BJ (cell line): ENCODE results near the gene STIL. TPM values are rescaled to one million over a fixed set of nuclear protein-coding genes. Genes with fewer than 3 reads are reported as not detected.

Source experiments
- CTCF ChIA-PET: fragments of 350-600 bp; formaldehyde crosslinking; extraction: SDS; loops from one replicate; lab custom pipeline; 2021; ENCODE audit warnings: antibody characterized with exemption, inconsistent platforms; lab: Yijun Ruan, JAX
- POLR2A ChIA-PET: fragments of 300-600 bp; sonication (Branson Sonifier 250); formaldehyde crosslinking; extraction: SDS; loops from one replicate; lab custom pipeline; 2021; ENCODE audit warnings: antibody characterized with exemption; lab: Charles Lee
- DNase-seq: peaks from one replicate; pipeline ENCODE4 v3.0.0-alpha.2; 2011; ENCODE audit warnings: low read depth
- H3K27me3 ChIP-seq: 2 replicates; pipeline ENCODE4 v1.6.0; 2011; ENCODE audit warnings: low read length; ENCODE audit not compliant: control insufficient read depth, insufficient read depth
- H3K36me3 ChIP-seq: 2 replicates; pipeline ENCODE4 v1.5.1; 2011; ENCODE audit warnings: low read length; ENCODE audit not compliant: control insufficient read depth, insufficient read depth
- H3K4me3 ChIP-seq: 2 replicates; pipeline ENCODE4 v1.5.1; 2011; ENCODE audit warnings: low read depth, mild to moderate bottlenecking, control low read depth, low read length
- polyA plus RNA-seq: library from polyadenylated mRNA; depleted of rRNA; stranded (reverse); fragments of >200 nt; gene quantifications from 2 replicates; pipeline ENCODE4 v1.2.3, GENCODE V29; 2011
- TF ChIP-seq, protein P1 (sequence below): IDR thresholded peaks from 2 replicates; pipeline ENCODE4 v1.5.1; 2011; ENCODE audit warnings: low read depth, mild to moderate bottlenecking, control low read depth, inconsistent platforms, low read length, moderate library complexity; ENCODE audit not compliant: insufficient read depth

STIL gene
- polyA plus RNA-seq, 1 experiment = 6.3 TPM

DNA sequence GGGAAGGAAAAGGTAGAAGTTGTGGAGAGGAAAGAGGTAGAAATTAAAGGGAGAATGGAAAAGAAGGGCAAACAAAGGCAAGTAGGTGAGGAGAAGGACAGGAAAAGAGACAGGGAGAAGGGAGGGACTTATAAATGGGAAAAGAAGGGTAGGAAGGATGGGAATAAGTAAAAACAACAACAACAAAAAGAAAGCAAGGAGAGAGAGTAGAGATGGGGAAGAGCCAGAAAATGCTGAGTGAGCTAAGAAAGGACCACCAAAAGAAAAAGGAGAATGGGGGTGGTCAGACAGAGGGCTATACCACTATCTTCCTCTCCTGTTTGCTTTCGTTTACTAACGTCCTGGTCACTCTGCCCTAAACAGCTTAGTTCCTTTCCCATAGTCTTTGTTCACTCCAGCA is 17.9 kb upstream of the STIL start:
- ChIA-PET CTCF (interaction anchor here (1.9 to 2.4 kb wide), 2 partner anchors 13 to 139 kb away, joined by 7 read pairs; no protein-coding TSS in a partner anchor), POLR2A (no interaction called here)
- DNase-seq = no peak
- H3K27me3 ChIP-seq = no peaks in the 10 kb centered on the region
- no peak overlapping the region for H3K4me3 ChIP-seq
- TF ChIP-seq, protein P1, sequence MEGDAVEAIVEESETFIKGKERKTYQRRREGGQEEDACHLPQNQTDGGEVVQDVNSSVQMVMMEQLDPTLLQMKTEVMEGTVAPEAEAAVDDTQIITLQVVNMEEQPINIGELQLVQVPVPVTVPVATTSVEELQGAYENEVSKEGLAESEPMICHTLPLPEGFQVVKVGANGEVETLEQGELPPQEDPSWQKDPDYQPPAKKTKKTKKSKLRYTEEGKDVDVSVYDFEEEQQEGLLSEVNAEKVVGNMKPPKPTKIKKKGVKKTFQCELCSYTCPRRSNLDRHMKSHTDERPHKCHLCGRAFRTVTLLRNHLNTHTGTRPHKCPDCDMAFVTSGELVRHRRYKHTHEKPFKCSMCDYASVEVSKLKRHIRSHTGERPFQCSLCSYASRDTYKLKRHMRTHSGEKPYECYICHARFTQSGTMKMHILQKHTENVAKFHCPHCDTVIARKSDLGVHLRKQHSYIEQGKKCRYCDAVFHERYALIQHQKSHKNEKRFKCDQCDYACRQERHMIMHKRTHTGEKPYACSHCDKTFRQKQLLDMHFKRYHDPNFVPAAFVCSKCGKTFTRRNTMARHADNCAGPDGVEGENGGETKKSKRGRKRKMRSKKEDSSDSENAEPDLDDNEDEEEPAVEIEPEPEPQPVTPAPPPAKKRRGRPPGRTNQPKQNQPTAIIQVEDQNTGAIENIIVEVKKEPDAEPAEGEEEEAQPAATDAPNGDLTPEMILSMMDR = no peak
- H3K36me3 ChIP-seq = no peaks in the 10 kb centered on the region

DNA sequence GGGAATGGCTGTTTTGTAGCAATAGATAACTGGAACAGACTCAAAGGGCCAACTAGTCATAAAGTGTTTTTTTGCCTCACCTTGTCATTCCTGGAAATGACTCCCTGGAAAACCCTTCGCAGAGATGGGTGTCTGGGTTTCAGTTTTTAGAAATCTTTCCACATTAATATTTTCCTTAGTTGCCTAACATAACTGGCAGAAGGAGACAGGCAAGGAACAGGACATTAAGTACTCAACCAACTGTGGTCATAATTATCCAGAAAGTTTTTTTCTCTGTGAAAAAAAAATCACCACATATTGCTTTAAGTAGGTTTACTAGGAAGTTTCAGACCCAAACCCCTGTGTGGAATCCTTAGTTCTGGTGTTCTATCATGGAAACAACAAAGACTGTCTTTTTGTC is 16.3 kb upstream of the STIL start:
- TF ChIP-seq, protein P1 = no peak
- ChIA-PET CTCF (interaction anchor here (1.9 to 2.4 kb wide), 2 partner anchors 12 to 137 kb away, joined by 7 read pairs; no protein-coding TSS in a partner anchor), POLR2A (no interaction called here)
- Histone ChIP-seq H3K4me3 (no peak overlapping the region), H3K36me3 (no peaks in the 10 kb centered on the region), H3K27me3 (no peaks in the 10 kb centered on the region)
- no peak for DNase-seq

DNA sequence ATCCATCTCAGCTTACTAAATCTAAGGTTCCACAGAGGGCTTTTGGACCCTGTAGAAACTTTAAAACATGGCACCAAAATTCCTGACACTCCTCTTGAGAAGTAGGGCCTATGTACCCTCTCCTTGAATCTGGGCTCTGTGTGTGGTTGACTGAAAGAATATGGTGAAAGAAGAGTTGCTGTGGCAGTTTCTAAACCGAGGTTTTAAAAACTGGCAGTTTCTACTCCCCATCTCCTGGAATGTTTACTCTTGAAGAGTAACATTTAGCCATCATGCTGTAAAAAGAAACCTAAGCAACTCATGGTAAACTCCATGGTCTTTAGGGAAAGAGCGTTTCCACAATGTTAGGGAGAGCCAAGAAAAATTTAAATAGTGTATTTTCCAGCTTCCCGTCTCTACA is 15.0 kb upstream of the STIL start:
- CTCF ChIA-PET = interaction anchor here (1.2 kb wide), 1 partner anchor 96 kb away, joined by 3 read pairs; no protein-coding TSS in a partner anchor

DNA sequence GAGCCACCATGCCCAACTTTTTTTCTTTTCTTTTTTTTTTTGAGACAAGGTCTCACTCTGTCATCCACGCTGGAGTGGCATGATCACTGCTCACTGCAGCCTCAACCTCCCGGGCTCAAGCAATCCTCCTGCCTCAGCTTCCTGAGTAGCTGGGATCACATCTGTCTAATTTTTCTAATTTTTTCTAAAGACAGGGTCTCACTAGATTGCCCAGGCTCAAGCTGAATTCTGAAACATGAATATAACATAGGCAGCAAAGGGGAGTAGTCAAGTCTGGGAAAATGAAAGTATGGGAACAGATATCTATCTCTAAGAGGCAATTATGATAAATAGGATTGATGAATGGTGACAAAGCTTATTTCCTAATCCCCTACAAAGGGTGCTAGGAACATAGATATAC is 12.3 kb upstream of the STIL start:
- no peaks in the 10 kb centered on the region for H3K36me3 ChIP-seq
- no peaks in the 10 kb centered on the region for H3K27me3 ChIP-seq
- no peak for DNase-seq
- POLR2A ChIA-PET = no interaction called here
- no peak overlapping the region for H3K4me3 ChIP-seq
- TF ChIP-seq, protein P1 = no peak
- CTCF ChIA-PET = interaction anchor here (1.0 to 1.1 kb wide), 2 partner anchors 47 to 106 kb away, joined by 3 read pairs; no protein-coding TSS in a partner anchor

More for the DNA sequence above, 15.0 kb upstream of the STIL start:
- DNase-seq = no peak
- H3K27me3 ChIP-seq = no peaks in the 10 kb centered on the region
- POLR2A ChIA-PET = no interaction called here
- TF ChIP-seq, protein P1 = no peak
- H3K36me3 ChIP-seq = no peaks in the 10 kb centered on the region
- H3K4me3 ChIP-seq = no peak overlapping the region

DNA sequence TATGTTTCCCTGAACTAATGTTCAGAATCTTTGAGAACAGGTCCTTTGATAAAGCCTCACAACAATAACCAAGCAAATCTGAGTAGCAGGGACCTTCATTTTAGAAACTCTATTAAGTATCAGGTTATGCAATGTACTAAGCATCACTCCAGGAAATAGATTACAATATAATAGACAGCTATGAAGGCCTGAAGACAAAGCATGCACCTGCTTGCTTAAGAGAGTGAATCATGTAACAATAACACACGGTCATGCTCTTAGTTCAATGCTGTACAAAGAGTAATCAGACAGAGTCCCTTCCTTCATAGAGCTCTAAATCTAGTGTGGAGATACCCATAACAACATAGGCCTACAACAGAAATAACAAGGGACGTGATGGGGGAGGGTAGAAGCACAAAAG is 11.6 kb upstream of the STIL start:
- H3K4me3 ChIP-seq = no peak overlapping the region
- H3K36me3 ChIP-seq = no peaks in the 10 kb centered on the region
- DNase-seq = no peak
- TF ChIP-seq, protein P1 = no peak
- ChIA-PET CTCF (interaction anchor here (1.1 kb wide), 1 partner anchor 107 kb away, joined by 3 read pairs; no protein-coding TSS in a partner anchor), POLR2A (no interaction called here)
- no peaks in the 10 kb centered on the region for H3K27me3 ChIP-seq
